Liver (tissue), 3 donors: ENCODE data around the gene ADPRH.

Experiments
- ATF3 ChIP-seq: IDR thresholded peaks from 2 replicates; pipeline ENCODE4 v1.6.1; 2016; ENCODE audit warnings: antibody characterized with exemption
- GABPA ChIP-seq, 2 donors: IDR thresholded peaks in 1 of 2; conservative IDR thresholded peaks in 1 of 2; 2 replicates each; pipeline ENCODE4 v1.6.1; 2016; ENCODE audit warnings: antibody characterized with exemption in 2 of 2, mild to moderate bottlenecking in 1 of 2, moderate library complexity in 1 of 2
- JUND ChIP-seq, 2 donors: IDR thresholded peaks; 2 replicates each; pipeline ENCODE4 v1.6.1; 2016; ENCODE audit warnings: antibody characterized with exemption in 2 of 2
- RAD21 ChIP-seq, 2 donors: IDR thresholded peaks; 2 replicates each; pipeline ENCODE4 v1.6.1; 2016; ENCODE audit warnings: antibody characterized with exemption in 2 of 2, mild to moderate bottlenecking in 2 of 2
- SP1 ChIP-seq: IDR thresholded peaks from 2 replicates; pipeline ENCODE4 v1.6.1; 2018; ENCODE audit warnings: antibody characterized with exemption, mild to moderate bottlenecking
- TAF1 ChIP-seq: conservative IDR thresholded peaks from 2 replicates; pipeline ENCODE4 v1.6.1; 2016; ENCODE audit warnings: antibody characterized with exemption, mild to moderate bottlenecking
- YY1 ChIP-seq: IDR thresholded peaks from 2 replicates; pipeline ENCODE4 v1.6.1; 2016; ENCODE audit warnings: antibody characterized with exemption, mild to moderate bottlenecking
- TF ChIP-seq, protein P1 (sequence below): fragments of 150-350 bp; IDR thresholded peaks from 2 replicates; pipeline ENCODE4 v1.5.1; 2017; ENCODE audit warnings: improper control_type of control experiment, low read depth, low read length; ENCODE audit not compliant: missing input control
- TF ChIP-seq, protein P2 (sequence below): IDR thresholded peaks from 2 replicates; pipeline ENCODE4 v1.6.1; 2016; ENCODE audit warnings: antibody characterized with exemption
- TF ChIP-seq, protein P3 (sequence below): IDR thresholded peaks from 2 replicates; pipeline ENCODE4 v1.6.1; 2016; ENCODE audit warnings: antibody characterized with exemption
- TF ChIP-seq, protein P4 (sequence below): IDR thresholded peaks from 2 replicates; pipeline ENCODE4 v1.6.1; 2016; ENCODE audit warnings: antibody characterized with exemption, mild to moderate bottlenecking
- donor health status: healthy.
- donor health status: healthy.

DNA sequence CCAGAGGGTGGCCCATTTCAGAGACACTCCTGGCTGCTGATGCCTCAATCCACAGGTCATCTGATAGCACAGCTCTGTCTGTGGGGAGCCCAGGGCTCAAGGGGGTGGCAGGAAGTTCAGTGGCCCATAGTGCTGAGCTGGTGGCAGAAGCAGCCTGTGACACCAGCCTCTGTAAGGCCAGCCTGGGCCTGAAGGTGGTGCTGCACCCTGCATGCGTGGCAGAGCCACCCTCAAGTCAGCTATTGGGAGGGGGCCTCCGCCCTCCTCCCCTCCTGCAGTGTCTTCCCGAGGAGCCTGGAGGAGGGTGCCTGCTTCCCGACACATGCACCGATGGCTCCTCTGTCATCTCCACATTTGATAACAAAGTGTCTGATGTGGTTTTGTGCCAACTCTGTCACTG is 21.4 kb downstream of the ADPRH start:
- TF ChIP-seq, protein P1, sequence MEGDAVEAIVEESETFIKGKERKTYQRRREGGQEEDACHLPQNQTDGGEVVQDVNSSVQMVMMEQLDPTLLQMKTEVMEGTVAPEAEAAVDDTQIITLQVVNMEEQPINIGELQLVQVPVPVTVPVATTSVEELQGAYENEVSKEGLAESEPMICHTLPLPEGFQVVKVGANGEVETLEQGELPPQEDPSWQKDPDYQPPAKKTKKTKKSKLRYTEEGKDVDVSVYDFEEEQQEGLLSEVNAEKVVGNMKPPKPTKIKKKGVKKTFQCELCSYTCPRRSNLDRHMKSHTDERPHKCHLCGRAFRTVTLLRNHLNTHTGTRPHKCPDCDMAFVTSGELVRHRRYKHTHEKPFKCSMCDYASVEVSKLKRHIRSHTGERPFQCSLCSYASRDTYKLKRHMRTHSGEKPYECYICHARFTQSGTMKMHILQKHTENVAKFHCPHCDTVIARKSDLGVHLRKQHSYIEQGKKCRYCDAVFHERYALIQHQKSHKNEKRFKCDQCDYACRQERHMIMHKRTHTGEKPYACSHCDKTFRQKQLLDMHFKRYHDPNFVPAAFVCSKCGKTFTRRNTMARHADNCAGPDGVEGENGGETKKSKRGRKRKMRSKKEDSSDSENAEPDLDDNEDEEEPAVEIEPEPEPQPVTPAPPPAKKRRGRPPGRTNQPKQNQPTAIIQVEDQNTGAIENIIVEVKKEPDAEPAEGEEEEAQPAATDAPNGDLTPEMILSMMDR, result no peak
- TF ChIP-seq, protein P2, sequence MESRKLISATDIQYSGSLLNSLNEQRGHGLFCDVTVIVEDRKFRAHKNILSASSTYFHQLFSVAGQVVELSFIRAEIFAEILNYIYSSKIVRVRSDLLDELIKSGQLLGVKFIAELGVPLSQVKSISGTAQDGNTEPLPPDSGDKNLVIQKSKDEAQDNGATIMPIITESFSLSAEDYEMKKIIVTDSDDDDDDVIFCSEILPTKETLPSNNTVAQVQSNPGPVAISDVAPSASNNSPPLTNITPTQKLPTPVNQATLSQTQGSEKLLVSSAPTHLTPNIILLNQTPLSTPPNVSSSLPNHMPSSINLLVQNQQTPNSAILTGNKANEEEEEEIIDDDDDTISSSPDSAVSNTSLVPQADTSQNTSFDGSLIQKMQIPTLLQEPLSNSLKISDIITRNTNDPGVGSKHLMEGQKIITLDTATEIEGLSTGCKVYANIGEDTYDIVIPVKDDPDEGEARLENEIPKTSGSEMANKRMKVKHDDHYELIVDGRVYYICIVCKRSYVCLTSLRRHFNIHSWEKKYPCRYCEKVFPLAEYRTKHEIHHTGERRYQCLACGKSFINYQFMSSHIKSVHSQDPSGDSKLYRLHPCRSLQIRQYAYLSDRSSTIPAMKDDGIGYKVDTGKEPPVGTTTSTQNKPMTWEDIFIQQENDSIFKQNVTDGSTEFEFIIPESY, result no peak
- TF ChIP-seq SP1 (no peak), ATF3 (no peak), TAF1 (no peak), GABPA (IDR thresholded peaks at IDR 0.05 in 1 of 2, conservative IDR thresholded peaks at IDR 0.05 in 1 of 2) (no peak), RAD21 (IDR thresholded peaks at IDR 0.05) (peak; percentile 9 to 45), JUND (IDR thresholded peaks at IDR 0.05) (no peak), YY1 (no peak)
- TF ChIP-seq, protein P3, sequence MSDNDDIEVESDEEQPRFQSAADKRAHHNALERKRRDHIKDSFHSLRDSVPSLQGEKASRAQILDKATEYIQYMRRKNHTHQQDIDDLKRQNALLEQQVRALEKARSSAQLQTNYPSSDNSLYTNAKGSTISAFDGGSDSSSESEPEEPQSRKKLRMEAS, result no peak
- TF ChIP-seq, protein P4, sequence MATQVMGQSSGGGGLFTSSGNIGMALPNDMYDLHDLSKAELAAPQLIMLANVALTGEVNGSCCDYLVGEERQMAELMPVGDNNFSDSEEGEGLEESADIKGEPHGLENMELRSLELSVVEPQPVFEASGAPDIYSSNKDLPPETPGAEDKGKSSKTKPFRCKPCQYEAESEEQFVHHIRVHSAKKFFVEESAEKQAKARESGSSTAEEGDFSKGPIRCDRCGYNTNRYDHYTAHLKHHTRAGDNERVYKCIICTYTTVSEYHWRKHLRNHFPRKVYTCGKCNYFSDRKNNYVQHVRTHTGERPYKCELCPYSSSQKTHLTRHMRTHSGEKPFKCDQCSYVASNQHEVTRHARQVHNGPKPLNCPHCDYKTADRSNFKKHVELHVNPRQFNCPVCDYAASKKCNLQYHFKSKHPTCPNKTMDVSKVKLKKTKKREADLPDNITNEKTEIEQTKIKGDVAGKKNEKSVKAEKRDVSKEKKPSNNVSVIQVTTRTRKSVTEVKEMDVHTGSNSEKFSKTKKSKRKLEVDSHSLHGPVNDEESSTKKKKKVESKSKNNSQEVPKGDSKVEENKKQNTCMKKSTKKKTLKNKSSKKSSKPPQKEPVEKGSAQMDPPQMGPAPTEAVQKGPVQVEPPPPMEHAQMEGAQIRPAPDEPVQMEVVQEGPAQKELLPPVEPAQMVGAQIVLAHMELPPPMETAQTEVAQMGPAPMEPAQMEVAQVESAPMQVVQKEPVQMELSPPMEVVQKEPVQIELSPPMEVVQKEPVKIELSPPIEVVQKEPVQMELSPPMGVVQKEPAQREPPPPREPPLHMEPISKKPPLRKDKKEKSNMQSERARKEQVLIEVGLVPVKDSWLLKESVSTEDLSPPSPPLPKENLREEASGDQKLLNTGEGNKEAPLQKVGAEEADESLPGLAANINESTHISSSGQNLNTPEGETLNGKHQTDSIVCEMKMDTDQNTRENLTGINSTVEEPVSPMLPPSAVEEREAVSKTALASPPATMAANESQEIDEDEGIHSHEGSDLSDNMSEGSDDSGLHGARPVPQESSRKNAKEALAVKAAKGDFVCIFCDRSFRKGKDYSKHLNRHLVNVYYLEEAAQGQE, result no peak
